ENCODE data around the gene USP24. TPM values are rescaled to one million over a fixed set of nuclear protein-coding genes. Genes with fewer than 3 reads are reported as not detected.
A peak's percentile ranks its signal among the peaks of the same experiment; 100 is the strongest.

USP24 gene
- total RNA-seq, 1 donor from 2014 or later = 30.8 TPM

GRCh38 chr1:55249646-55250398, 34.7 kb upstream of the USP24 start:
- FAIRE-seq = no peak
- no peaks in the 10 kb centered on the region for H3K27me3 ChIP-seq (ENCODE audit: insufficient read depth, low read length)
- H3K36me3 ChIP-seq (ENCODE audit: insufficient read depth, low read length) = no peaks in the 10 kb centered on the region
- peaks cover 15% of the 10 kb centered on the region for H3K4me1 Mint-ChIP-seq (ENCODE audit: low read depth, unreplicated experiment)
- no peak for DNase-seq (ENCODE audit: low read depth)
- H3K4me3 Mint-ChIP-seq (ENCODE audit: unreplicated experiment) = no peak overlapping the region
- no peak overlapping the region for H3K27ac ChIP-seq (ENCODE audit: low read depth, low read length)
- peaks cover 10% of the 10 kb centered on the region for H3K27me3 Mint-ChIP-seq (ENCODE audit: low read depth, unreplicated experiment)
- H3K36me3 Mint-ChIP-seq (ENCODE audit: low read depth, unreplicated experiment) = peaks cover 2% of the 10 kb centered on the region
- H3K9ac ChIP-seq (ENCODE audit: low read length) = no peak overlapping the region
- H3K4me3 ChIP-seq (ENCODE audit: insufficient read depth, low read depth, low read length) = no peak overlapping the region
- peaks cover 2% of the 10 kb centered on the region for H3K9me3 Mint-ChIP-seq (ENCODE audit: unreplicated experiment)
- no peak overlapping the region for H2AFZ ChIP-seq (ENCODE audit: low read depth, low read length)
- no peak overlapping the region for H3K4me2 ChIP-seq (ENCODE audit: low read length)
- TF ChIP-seq CTCF (IDR thresholded peaks at IDR 0.05; ENCODE audit: insufficient read depth, low read depth, low read length) = no peak
- no peak for TF ChIP-seq EZH2 (IDR thresholded peaks at IDR 0.05; ENCODE audit: insufficient read depth, low read length)
- no peaks in the 10 kb centered on the region for H3K9me3 ChIP-seq (ENCODE audit: insufficient read depth, low read depth, low read length)
- H3K79me2 ChIP-seq (ENCODE audit: insufficient read depth, low read length) = no peaks in the 10 kb centered on the region
- H3K27ac Mint-ChIP-seq (ENCODE audit: unreplicated experiment) = no peak overlapping the region
- no peaks in the 10 kb centered on the region for H4K20me1 ChIP-seq (ENCODE audit: insufficient read depth, low read length)
- no peaks in the 10 kb centered on the region for H3K4me1 ChIP-seq (ENCODE audit: insufficient read depth, low read length)

- FAIRE-seq = no peak
- no peaks in the 10 kb centered on the region for H3K36me3 ChIP-seq (ENCODE audit: insufficient read depth, low read length)
- peaks cover 2% of the 10 kb centered on the region for H3K36me3 Mint-ChIP-seq (ENCODE audit: low read depth, unreplicated experiment)
- H2AFZ ChIP-seq (ENCODE audit: low read depth, low read length) = no peak overlapping the region
- H3K4me2 ChIP-seq (ENCODE audit: low read length) = no peak overlapping the region
- H3K27me3 ChIP-seq (ENCODE audit: insufficient read depth, low read length) = no peaks in the 10 kb centered on the region
- no peaks in the 10 kb centered on the region for H3K4me1 ChIP-seq (ENCODE audit: insufficient read depth, low read length)
- H3K27ac ChIP-seq (ENCODE audit: low read depth, low read length) = no peak overlapping the region
- no peak for DNase-seq (ENCODE audit: low read depth)
- no peak overlapping the region for H3K4me3 Mint-ChIP-seq (ENCODE audit: unreplicated experiment)
- peaks cover 10% of the 10 kb centered on the region for H3K27me3 Mint-ChIP-seq (ENCODE audit: low read depth, unreplicated experiment)
- H3K9me3 ChIP-seq (ENCODE audit: insufficient read depth, low read depth, low read length) = no peaks in the 10 kb centered on the region
- peaks cover 15% of the 10 kb centered on the region for H3K4me1 Mint-ChIP-seq (ENCODE audit: low read depth, unreplicated experiment)
- H3K4me3 ChIP-seq (ENCODE audit: insufficient read depth, low read depth, low read length) = no peak overlapping the region
- H3K9me3 Mint-ChIP-seq (ENCODE audit: unreplicated experiment) = peaks cover 2% of the 10 kb centered on the region
- H3K9ac ChIP-seq (ENCODE audit: low read length) = no peak overlapping the region
- TF ChIP-seq CTCF (IDR thresholded peaks at IDR 0.05; ENCODE audit: insufficient read depth, low read depth, low read length) = no peak
- no peak for TF ChIP-seq EZH2 (IDR thresholded peaks at IDR 0.05; ENCODE audit: insufficient read depth, low read length)
- H3K79me2 ChIP-seq (ENCODE audit: insufficient read depth, low read length) = no peaks in the 10 kb centered on the region
- no peak overlapping the region for H3K27ac Mint-ChIP-seq (ENCODE audit: unreplicated experiment)
- no peaks in the 10 kb centered on the region for H4K20me1 ChIP-seq (ENCODE audit: insufficient read depth, low read length)
Observed at GRCh38 chr1:55246896-55247295, 31.7 kb upstream of the USP24 start.

GRCh38 chr1:55246331-55246730, 31.2 kb upstream of the USP24 start:
- H3K79me2 ChIP-seq (ENCODE audit: insufficient read depth, low read length) = no peaks in the 10 kb centered on the region
- no peak overlapping the region for H3K4me3 Mint-ChIP-seq (ENCODE audit: unreplicated experiment)
- H3K27me3 Mint-ChIP-seq (ENCODE audit: low read depth, unreplicated experiment) = peaks cover 13% of the 10 kb centered on the region
- peaks cover 15% of the 10 kb centered on the region for H3K4me1 Mint-ChIP-seq (ENCODE audit: low read depth, unreplicated experiment)
- H3K4me2 ChIP-seq (ENCODE audit: low read length) = no peak overlapping the region
- no peak overlapping the region for H3K27ac ChIP-seq (ENCODE audit: low read depth, low read length)
- H3K9me3 Mint-ChIP-seq (ENCODE audit: unreplicated experiment) = peaks cover 2% of the 10 kb centered on the region
- H3K4me3 ChIP-seq (ENCODE audit: insufficient read depth, low read depth, low read length) = no peak overlapping the region
- TF ChIP-seq CTCF (IDR thresholded peaks at IDR 0.05; ENCODE audit: insufficient read depth, low read depth, low read length) (no peak), EZH2 (IDR thresholded peaks at IDR 0.05; ENCODE audit: insufficient read depth, low read length) (no peak)
- H3K27ac Mint-ChIP-seq (ENCODE audit: unreplicated experiment) = peak overlapping the region; percentile 51
- H3K27me3 ChIP-seq (ENCODE audit: insufficient read depth, low read length) = no peaks in the 10 kb centered on the region
- no peaks in the 10 kb centered on the region for H3K4me1 ChIP-seq (ENCODE audit: insufficient read depth, low read length)
- H3K36me3 ChIP-seq (ENCODE audit: insufficient read depth, low read length) = no peaks in the 10 kb centered on the region
- H3K9me3 ChIP-seq (ENCODE audit: insufficient read depth, low read depth, low read length) = no peaks in the 10 kb centered on the region
- FAIRE-seq = no peak
- DNase-seq (ENCODE audit: low read depth) = no peak
- no peak overlapping the region for H3K9ac ChIP-seq (ENCODE audit: low read length)
- no peak overlapping the region for H2AFZ ChIP-seq (ENCODE audit: low read depth, low read length)
- no peaks in the 10 kb centered on the region for H4K20me1 ChIP-seq (ENCODE audit: insufficient read depth, low read length)
- H3K36me3 Mint-ChIP-seq (ENCODE audit: low read depth, unreplicated experiment) = peaks cover 2% of the 10 kb centered on the region

Data from astrocyte (in vitro differentiated cells and primary cell).